ENCODE measurements around the gene PWWP2B. TPM values are rescaled to one million over a fixed set of nuclear protein-coding genes. Genes with fewer than 3 reads are reported as not detected.

Gene PWWP2B
- total RNA-seq, 1 donor from 2014 or later, result 24.4 TPM

DNA sequence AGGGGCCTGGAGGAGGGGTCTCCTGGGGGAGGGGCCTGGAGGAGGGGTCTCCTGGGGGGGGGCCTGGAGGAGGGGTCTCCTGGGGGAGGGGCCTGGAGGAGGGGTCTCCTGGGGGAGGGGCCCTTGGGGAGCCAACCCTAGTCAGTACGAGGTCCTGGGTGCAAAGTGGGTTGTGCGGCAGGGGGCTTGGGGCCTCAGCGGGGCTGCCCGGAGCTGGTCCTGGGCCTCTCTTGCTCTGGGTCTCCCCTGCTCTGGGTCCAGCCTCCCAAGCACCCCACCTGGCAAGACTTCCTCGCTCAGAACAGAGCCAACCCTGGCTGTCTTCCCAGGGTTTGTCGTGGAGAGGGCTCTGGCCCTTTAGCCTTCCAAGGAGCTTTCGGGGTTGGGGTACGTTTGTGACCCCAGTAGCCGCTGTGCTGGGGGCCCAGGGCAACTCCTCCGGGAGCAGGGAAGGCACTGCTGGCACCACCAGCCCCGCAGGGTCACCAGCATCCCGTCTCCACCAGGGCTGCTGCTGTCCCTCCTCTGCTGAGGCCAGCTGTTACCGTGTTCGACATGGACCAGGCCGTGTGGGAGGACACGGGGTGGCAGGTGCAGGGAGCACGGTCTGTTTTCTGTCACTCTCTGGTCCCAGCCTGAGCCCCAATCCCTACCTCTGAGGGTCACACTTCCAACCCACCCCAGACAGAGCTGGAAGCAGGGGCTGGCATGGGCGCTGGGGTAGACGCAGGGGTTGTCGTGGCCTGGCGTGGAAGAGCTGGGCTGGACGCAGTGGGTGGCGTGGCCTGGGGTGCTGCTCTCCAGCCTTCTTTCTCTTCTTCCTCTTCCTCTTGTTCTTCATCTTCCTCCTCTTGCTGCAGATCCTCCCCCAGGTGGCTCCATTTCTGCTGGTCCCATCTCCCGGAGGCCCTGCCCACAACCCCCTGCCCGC lies 22.8 kb downstream of the PWWP2B start:
- Histone ChIP-seq H3K4me3 (no peak overlapping the region), H3K27me3 (no peaks in the 10 kb centered on the region), H3K36me3 (no peaks in the 10 kb centered on the region), H3K4me1 (peaks cover 13 to 31% of the 10 kb centered on the region in 2 donors), H3K27ac (peak overlapping the region; percentile 84 to 86), H3K9me3 (no peaks in the 10 kb centered on the region)
- DNase-seq (ENCODE audit: low spot score in 2 of 2), result no peak
- intact Hi-C loops (cut with DNase I), result loop anchor here (2.0 kb wide), 2 partner anchors 33 to 113 kb away; partner anchors contain the start of gene STK32C
- TF ChIP-seq, protein P1, sequence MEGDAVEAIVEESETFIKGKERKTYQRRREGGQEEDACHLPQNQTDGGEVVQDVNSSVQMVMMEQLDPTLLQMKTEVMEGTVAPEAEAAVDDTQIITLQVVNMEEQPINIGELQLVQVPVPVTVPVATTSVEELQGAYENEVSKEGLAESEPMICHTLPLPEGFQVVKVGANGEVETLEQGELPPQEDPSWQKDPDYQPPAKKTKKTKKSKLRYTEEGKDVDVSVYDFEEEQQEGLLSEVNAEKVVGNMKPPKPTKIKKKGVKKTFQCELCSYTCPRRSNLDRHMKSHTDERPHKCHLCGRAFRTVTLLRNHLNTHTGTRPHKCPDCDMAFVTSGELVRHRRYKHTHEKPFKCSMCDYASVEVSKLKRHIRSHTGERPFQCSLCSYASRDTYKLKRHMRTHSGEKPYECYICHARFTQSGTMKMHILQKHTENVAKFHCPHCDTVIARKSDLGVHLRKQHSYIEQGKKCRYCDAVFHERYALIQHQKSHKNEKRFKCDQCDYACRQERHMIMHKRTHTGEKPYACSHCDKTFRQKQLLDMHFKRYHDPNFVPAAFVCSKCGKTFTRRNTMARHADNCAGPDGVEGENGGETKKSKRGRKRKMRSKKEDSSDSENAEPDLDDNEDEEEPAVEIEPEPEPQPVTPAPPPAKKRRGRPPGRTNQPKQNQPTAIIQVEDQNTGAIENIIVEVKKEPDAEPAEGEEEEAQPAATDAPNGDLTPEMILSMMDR (IDR thresholded peaks at IDR 0.05), result no peak

DNA sequence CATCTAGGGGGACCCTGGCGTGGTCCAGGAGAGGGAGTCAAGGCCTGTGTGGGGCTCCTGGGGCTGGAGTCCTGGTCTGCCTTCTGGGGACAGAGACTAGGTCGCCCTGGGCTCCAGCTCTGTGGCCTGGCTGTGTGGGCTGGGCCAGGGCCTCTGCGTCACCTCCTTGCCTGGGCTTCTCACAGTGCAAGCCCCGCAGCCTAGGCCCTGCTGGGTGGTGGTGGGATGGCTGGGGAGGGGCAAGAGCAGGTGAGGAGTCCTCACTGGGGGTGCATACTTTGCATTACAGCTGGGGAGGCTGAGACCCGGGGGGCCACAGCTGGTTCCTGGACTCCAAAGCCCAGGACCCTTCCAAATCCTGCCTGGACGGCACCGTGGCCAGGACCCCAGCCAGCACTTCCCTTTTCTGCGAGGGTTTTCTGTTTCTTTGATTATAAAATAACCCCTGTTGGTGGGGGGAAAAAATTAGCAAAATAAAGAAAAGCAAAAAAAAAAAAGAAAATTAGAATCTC lies 23.5 kb downstream of the PWWP2B start:
- H3K4me3 ChIP-seq, result no peak overlapping the region
- peak overlapping the region; percentile 84 to 86 for H3K27ac ChIP-seq
- TF ChIP-seq, protein P1 (IDR thresholded peaks at IDR 0.05), result no peak
- no peaks in the 10 kb centered on the region for H3K9me3 ChIP-seq
- H3K27me3 ChIP-seq, result no peaks in the 10 kb centered on the region
- intact Hi-C loops (cut with DNase I), result loop anchor here (2.0 kb wide), 2 partner anchors 32 to 114 kb away; partner anchors contain the start of gene STK32C
- DNase-seq (ENCODE audit: low spot score in 2 of 2), result no peak
- no peaks in the 10 kb centered on the region for H3K36me3 ChIP-seq
- H3K4me1 ChIP-seq, result peaks cover 13 to 31% of the 10 kb centered on the region in 2 donors

DNA sequence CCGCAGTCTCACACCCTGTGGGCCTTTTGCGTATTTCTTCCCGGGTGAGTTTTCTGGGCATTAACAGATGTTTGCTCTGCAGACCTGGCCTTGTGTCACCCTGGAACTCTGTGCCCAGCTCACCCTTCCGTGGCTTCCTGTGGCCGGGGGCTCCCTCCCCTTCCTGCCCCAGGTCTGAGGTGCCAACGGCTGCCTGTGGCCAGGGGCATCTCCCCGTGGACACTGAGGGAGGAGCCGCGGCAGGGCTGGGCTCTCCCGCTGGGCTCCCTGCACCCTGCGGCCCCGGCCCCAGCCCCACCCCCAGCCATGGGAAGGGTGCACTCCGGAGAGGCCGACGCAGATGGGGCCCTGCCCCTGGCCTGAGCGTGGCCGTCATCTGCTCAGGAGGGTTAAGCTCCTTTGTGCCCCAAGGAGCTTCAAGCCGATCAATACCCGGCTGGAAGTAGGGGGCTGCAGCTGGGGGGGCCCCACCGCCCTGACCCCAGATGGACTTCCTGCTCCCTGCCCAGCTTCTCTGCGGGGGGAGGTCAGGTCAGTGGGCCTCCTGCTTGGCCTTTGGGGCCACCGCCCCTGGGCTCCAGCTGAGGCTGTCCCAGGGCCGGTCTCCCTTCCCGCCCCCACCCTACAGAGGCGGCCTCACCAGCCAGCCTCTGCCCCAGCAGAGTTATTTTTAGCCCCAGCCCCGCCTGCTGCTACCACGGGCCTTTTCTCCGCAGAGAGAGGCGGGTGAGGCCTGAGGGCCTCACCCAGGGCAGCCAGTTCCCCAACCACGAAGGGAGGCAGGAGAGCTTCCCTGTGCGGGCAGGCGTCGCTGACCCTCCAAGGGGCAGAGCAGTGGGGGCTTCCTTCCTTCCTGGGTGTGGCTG lies 24.2 kb downstream of the PWWP2B start:
- Histone ChIP-seq H3K4me1 (peaks cover 13 to 31% of the 10 kb centered on the region in 2 donors), H3K27me3 (no peaks in the 10 kb centered on the region), H3K27ac (peak overlapping the region; percentile 84 to 86), H3K9me3 (no peaks in the 10 kb centered on the region), H3K36me3 (no peaks in the 10 kb centered on the region), H3K4me3 (peak overlapping the region; percentile 18 to 56)
- peak; percentile 58 to 89 for DNase-seq (ENCODE audit: low spot score in 2 of 2)
- intact Hi-C loops (cut with DNase I), result loop anchor here (1.0 to 2.0 kb wide), 3 partner anchors 24 to 114 kb away; partner anchors contain the start of genes PWWP2B and STK32C
- TF ChIP-seq, protein P1 (IDR thresholded peaks at IDR 0.05), result no peak

DNA sequence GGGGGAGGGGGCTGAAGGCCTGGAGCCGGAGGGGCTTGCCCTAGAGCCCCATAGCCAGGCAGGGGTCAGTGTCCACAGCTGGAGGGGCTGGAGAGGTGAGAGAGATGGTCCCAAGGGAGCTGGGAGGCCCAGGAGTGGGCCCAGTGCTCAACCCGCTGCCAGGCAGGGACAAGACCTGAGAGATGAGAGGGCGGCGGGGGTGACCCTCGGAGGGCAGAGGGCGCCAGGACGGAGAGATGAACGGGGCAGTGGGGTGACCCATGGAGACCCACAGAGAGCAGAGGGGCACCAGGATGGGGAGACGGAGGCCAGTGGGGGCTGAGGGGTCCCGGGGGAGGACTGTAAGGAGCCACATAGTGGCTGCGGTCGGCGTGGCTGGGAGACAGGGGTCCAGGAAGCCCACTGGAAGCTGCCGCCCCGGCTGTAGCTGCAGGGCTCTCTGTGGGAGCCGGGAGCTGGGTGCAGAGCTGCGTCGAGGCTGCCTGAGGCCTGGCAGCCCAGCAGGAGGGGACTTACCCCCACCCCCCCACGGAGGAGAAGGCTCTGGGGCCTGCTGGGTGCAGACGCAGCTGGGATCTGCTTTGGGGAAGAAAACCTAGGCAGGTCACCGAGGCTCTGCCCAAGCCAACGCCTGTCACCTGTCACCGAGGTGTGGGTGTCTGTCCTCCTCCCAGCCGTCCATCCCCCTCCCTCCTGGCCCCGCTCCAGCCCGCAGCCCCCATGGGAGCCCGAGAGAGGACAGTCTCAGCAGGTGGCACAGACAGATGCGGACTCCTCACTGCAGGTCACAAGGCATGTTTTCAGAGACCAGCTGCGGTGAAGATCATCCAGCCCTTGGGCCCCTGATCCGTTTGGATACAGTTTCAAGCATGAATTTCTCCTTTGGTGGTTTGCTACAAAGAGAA lies 25.1 kb downstream of the PWWP2B start:
- TF ChIP-seq, protein P1 (IDR thresholded peaks at IDR 0.05), result no peak
- peak overlapping the region; percentile 18 to 56 for H3K4me3 ChIP-seq
- intact Hi-C loops (cut with DNase I), result loop anchor here (1.0 to 2.0 kb wide), 3 partner anchors 25 to 115 kb away; partner anchors contain the start of genes PWWP2B and STK32C
- H3K9me3 ChIP-seq, result no peaks in the 10 kb centered on the region
- H3K4me1 ChIP-seq, result peaks cover 13 to 31% of the 10 kb centered on the region in 2 donors
- DNase-seq (ENCODE audit: low spot score in 2 of 2), result no peak
- peak overlapping the region; percentile 84 to 86 for H3K27ac ChIP-seq
- no peaks in the 10 kb centered on the region for H3K36me3 ChIP-seq
- no peaks in the 10 kb centered on the region for H3K27me3 ChIP-seq

Data from ascending aorta (tissue), 2 donors.